OCI-LY3 (cell line): ENCODE measurements around the gene FREM3.
"Not testable (repeated sequence)": the region's sequence is repeated elsewhere in the genome, so short reads cannot be mapped to it uniquely, and the experiment has no call there.

Experiments used
- H2AFZ ChIP-seq: fragments of 200-600, 300-600 bp; shearing (Covaris generic); 2 replicates; pipeline ENCODE4 v1.6.0; 2014; ENCODE audit warnings: antibody characterized with exemption, low read depth, low read length
- H3K27ac ChIP-seq: fragments of 200-600, 300-600 bp; sonication (generic); 2 replicates; pipeline ENCODE4 v1.5.1; 2014; ENCODE audit warnings: mild to moderate bottlenecking, low read length, moderate library complexity, mixed read lengths
- H3K27me3 ChIP-seq: fragments of 200-600, 300-600 bp; sonication (generic); 2 replicates; pipeline ENCODE4 v1.6.1; 2014; ENCODE audit warnings: low read depth, low read length, mixed read lengths
- H3K36me3 ChIP-seq: fragments of 200-600, 300-600 bp; sonication (generic); replicated peaks from 2 replicates; pipeline ENCODE3; 2014; ENCODE audit warnings: low read depth, low read length, mixed read lengths
- H3K4me1 ChIP-seq: fragments of 300-600, 200-600 bp; sonication (generic); 2 replicates; pipeline ENCODE4 v1.6.1; 2014; ENCODE audit warnings: low read length, mixed read lengths
- H3K4me2 ChIP-seq: fragments of 200-600, 300-600 bp; sonication (generic); 2 replicates; pipeline ENCODE4 v1.6.1; 2014; ENCODE audit warnings: low read length, mixed read lengths
- H3K4me3 ChIP-seq: fragments of 300-600, 200-600 bp; sonication (generic); 2 replicates; pipeline ENCODE4 v1.5.1; 2014; ENCODE audit warnings: antibody characterized with exemption, mild to moderate bottlenecking, low read length, moderate library complexity
- H3K79me2 ChIP-seq: fragments of 300-600, 200-600 bp; shearing (Covaris generic); 2 replicates; pipeline ENCODE4 v1.6.1; 2014; ENCODE audit warnings: mild to moderate bottlenecking, low read length, mixed read lengths
- H3K9ac ChIP-seq: fragments of 300-600, 200-600 bp; shearing (Covaris generic); 2 replicates; pipeline ENCODE4 v1.6.0; 2014; ENCODE audit warnings: mild to moderate bottlenecking, low read length, moderate library complexity
- H3K9me3 ChIP-seq: fragments of 200-600, 300-600 bp; shearing (Covaris generic); 2 replicates; pipeline ENCODE4 v1.6.1; 2014; ENCODE audit warnings: low read length, mixed read lengths; ENCODE audit not compliant: insufficient read depth
- H4K20me1 ChIP-seq: fragments of 200-600, 300-600 bp; sonication (generic); 2 replicates; pipeline ENCODE4 v1.6.1; 2016; ENCODE audit warnings: low read length, mixed read lengths; ENCODE audit not compliant: insufficient read depth
- CTCF ChIP-seq: fragments of 200-600, 300-600 bp; sonication (generic); IDR thresholded peaks from 2 replicates; pipeline ENCODE4 v1.5.1; 2014; ENCODE audit warnings: antibody characterized with exemption, low read length, low read depth
- EZH2phosphoT487 ChIP-seq: fragments of 200-600 bp; shearing (Covaris generic); IDR thresholded peaks from 2 replicates; pipeline ENCODE4 v1.6.1; 2018; ENCODE audit warnings: antibody characterized with exemption, mixed run types, low read depth

The FREM3 gene

GRCh38 chr4:143736861-143737260, 36.4 kb upstream of the FREM3 start:
- Histone ChIP-seq H3K27me3 (no peaks in the 10 kb centered on the region), H3K27ac (no peak overlapping the region), H3K4me3 (no peak overlapping the region), H4K20me1 (no peaks in the 10 kb centered on the region), H3K36me3 (no peaks in the 10 kb centered on the region), H3K4me1 (no peaks in the 10 kb centered on the region), H3K4me2 (no peak overlapping the region), H3K79me2 (no peaks in the 10 kb centered on the region), H2AFZ (no peak overlapping the region), H3K9me3 (no peaks in the 10 kb centered on the region), H3K9ac (no peak overlapping the region)
- no peak for TF ChIP-seq CTCF
- no peak for TF ChIP-seq EZH2phosphoT487

- H3K27me3 ChIP-seq, H3K4me2 ChIP-seq, H2AFZ ChIP-seq, H3K9ac ChIP-seq, H3K4me1 ChIP-seq, H3K36me3 ChIP-seq, H3K4me3 ChIP-seq, H3K79me2 ChIP-seq, H3K27ac ChIP-seq, H4K20me1 ChIP-seq, H3K9me3 ChIP-seq: not testable (repeated sequence)
Observed at GRCh38 chr4:143736061-143736460, 35.6 kb upstream of the FREM3 start.

GRCh38 chr4:143728166-143728565, 27.7 kb upstream of the FREM3 start:
- no peak overlapping the region for H3K9ac ChIP-seq
- no peak overlapping the region for H2AFZ ChIP-seq
- TF ChIP-seq CTCF (no peak), EZH2phosphoT487 (no peak)
- H3K79me2 ChIP-seq = no peaks in the 10 kb centered on the region
- no peaks in the 10 kb centered on the region for H3K9me3 ChIP-seq
- peaks cover 20% of the 10 kb centered on the region; the same call in 1 of the 2 replicates for H3K27me3 ChIP-seq
- H3K27ac ChIP-seq = no peak overlapping the region
- H3K4me3 ChIP-seq = no peak overlapping the region
- no peaks in the 10 kb centered on the region for H3K36me3 ChIP-seq
- no peak overlapping the region for H3K4me2 ChIP-seq
- no peaks in the 10 kb centered on the region for H3K4me1 ChIP-seq
- H4K20me1 ChIP-seq = no peaks in the 10 kb centered on the region

- Histone ChIP-seq H2AFZ (no peak overlapping the region), H3K4me1 (no peaks in the 10 kb centered on the region), H3K9me3 (no peaks in the 10 kb centered on the region), H4K20me1 (no peaks in the 10 kb centered on the region), H3K9ac (no peak overlapping the region), H3K4me2 (no peak overlapping the region), H3K36me3 (no peaks in the 10 kb centered on the region), H3K79me2 (no peaks in the 10 kb centered on the region), H3K27ac (no peak overlapping the region), H3K4me3 (no peak overlapping the region), H3K27me3 (peaks cover 25% of the 10 kb centered on the region; the same call in 1 of the 2 replicates)
- no peak for TF ChIP-seq EZH2phosphoT487
- TF ChIP-seq CTCF = no peak
Observed at GRCh38 chr4:143726714-143727113, 26.2 kb upstream of the FREM3 start.

- no peak overlapping the region for H3K4me3 ChIP-seq
- H3K4me2 ChIP-seq = no peak overlapping the region
Observed at GRCh38 chr4:143721317-143721716, 20.8 kb upstream of the FREM3 start.

GRCh38 chr4:143718748-143719147, 18.3 kb upstream of the FREM3 start:
- H2AFZ ChIP-seq, H3K4me3 ChIP-seq, H3K9me3 ChIP-seq, H3K27ac ChIP-seq, H3K9ac ChIP-seq, H4K20me1 ChIP-seq, H3K36me3 ChIP-seq, H3K79me2 ChIP-seq, H3K4me1 ChIP-seq, H3K4me2 ChIP-seq: not testable (repeated sequence)
- H3K27me3 ChIP-seq = peaks cover 12% of the 10 kb centered on the region

More at GRCh38 chr4:143721317-143721716, 20.8 kb upstream of the FREM3 start:
- no peaks in the 10 kb centered on the region for H3K79me2 ChIP-seq
- H3K27ac ChIP-seq = no peak overlapping the region
- no peak overlapping the region for H2AFZ ChIP-seq
- H3K9me3 ChIP-seq = no peaks in the 10 kb centered on the region
- no peak overlapping the region for H3K9ac ChIP-seq
- no peaks in the 10 kb centered on the region for H3K36me3 ChIP-seq
- H4K20me1 ChIP-seq = no peaks in the 10 kb centered on the region
- H3K4me1 ChIP-seq = no peaks in the 10 kb centered on the region
- peaks cover 14% of the 10 kb centered on the region for H3K27me3 ChIP-seq
- TF ChIP-seq CTCF (no peak), EZH2phosphoT487 (no peak)
